ENCODE data around the gene SKIC2.

GRCh38 chr6:31920811-31921210, 38.2 kb upstream of the SKIC2 start:
- TF ChIP-seq CTCF (IDR thresholded peaks at IDR 0.05; ENCODE audit: insufficient read depth, low read length) (no peak), POLR2AphosphoS5 (IDR thresholded peaks at IDR 0.05; ENCODE audit: low read depth) (no peak), GABPA (IDR thresholded peaks at IDR 0.05; ENCODE audit: low read depth) (no peak)

All from HL-60 (cell line).